Suprapubic skin (tissue), 4 donors: Measurements from ENCODE around the gene SLC16A10. TPM values are rescaled to one million over a fixed set of nuclear protein-coding genes. Genes with fewer than 3 reads are reported as not detected.
"Not testable (repeated sequence)": the region's sequence is repeated elsewhere in the genome, so short reads cannot be mapped to it uniquely, and the experiment has no call there.

Source experiments
- DNase-seq, 2 donors: peaks; one replicate each; pipeline ENCODE4 v3.0.0-alpha.2; 2019; ENCODE audit warnings: low spot score in 2 of 2
- H3K27ac ChIP-seq: fragments of 200-600 bp; sonication (generic); one replicate; pipeline ENCODE4 v1.5.1; 2019
- H3K27me3 ChIP-seq: fragments of 200-600 bp; sonication (generic); one replicate; pipeline ENCODE4 v1.5.1; 2019
- H3K36me3 ChIP-seq: fragments of 200-600 bp; sonication (generic); one replicate; pipeline ENCODE4 v1.5.1; 2019
- H3K4me1 ChIP-seq: fragments of 200-600 bp; sonication (generic); one replicate; pipeline ENCODE4 v1.5.1; 2019
- H3K4me3 ChIP-seq: fragments of 200-600 bp; sonication (generic); one replicate; pipeline ENCODE4 v1.5.1; 2019; ENCODE audit warnings: mild to moderate bottlenecking
- H3K9me3 ChIP-seq: fragments of 200-600 bp; sonication (generic); one replicate; pipeline ENCODE4 v1.5.1; 2019
- CTCF ChIP-seq, 2 donors: fragments of 200-600 bp in 1 of 2; fragments of 450-650 bp in 1 of 2; sonication (generic) in 1 of 2; IDR thresholded peaks; one replicate each; pipeline ENCODE4 v1.5.1; 2016 to 2019; ENCODE audit warnings: antibody characterized with exemption in 2 of 2, mild to moderate bottlenecking in 1 of 2, moderate library complexity in 1 of 2
- EP300 ChIP-seq: sonication (generic); formaldehyde crosslinking; IDR thresholded peaks from one replicate; pipeline ENCODE4 v1.6.1; 2017; ENCODE audit warnings: antibody characterized with exemption
- POLR2A ChIP-seq, 2 donors: fragments of 450-650 bp; IDR thresholded peaks; one replicate each; pipeline ENCODE4 v1.6.1; 2017; ENCODE audit warnings: antibody characterized with exemption in 2 of 2, mild to moderate bottlenecking in 2 of 2, moderate library complexity in 2 of 2
- POLR2AphosphoS5 ChIP-seq, 3 donors: sonication (generic); formaldehyde crosslinking; IDR thresholded peaks; one replicate each; pipeline ENCODE4 v1.6.1; 2017; ENCODE audit warnings: antibody characterized with exemption in 3 of 3
- WGBS: methylation state at CpG from one replicate; pipeline ENCODE4 v1.1.5; 2018; 5-methylcytosine and 5-hydroxymethylcytosine counted together
- total RNA-seq, 4 donors: library from RNA; depleted of rRNA; stranded (reverse); fragments of >200 nt; gene quantifications; one replicate each; pipeline ENCODE4 v1.1.0, GENCODE V29; 2016

Gene SLC16A10
- total RNA-seq, 4 donors from 2014 or later, result 23.1 to 73.5 (median 35.9) TPM

- Histone ChIP-seq H3K4me1 (no peaks in the 10 kb centered on the region), H3K9me3 (no peaks in the 10 kb centered on the region), H3K27me3 (no peaks in the 10 kb centered on the region), H3K27ac (no peak overlapping the region), H3K4me3 (no peak overlapping the region), H3K36me3 (no peaks in the 10 kb centered on the region)
- no peak for TF ChIP-seq CTCF (IDR thresholded peaks at IDR 0.05)
- no peak for TF ChIP-seq POLR2AphosphoS5 (IDR thresholded peaks at IDR 0.05)
- 80% methylated on average over 3 of the region's 3 CpGs for WGBS
- no peak for DNase-seq
These were observed 165.4 kb downstream of the SLC16A10 start for GRCh38 chr6:111252726-111253125.

GRCh38 chr6:111254004-111254778 is 166.9 kb downstream of the SLC16A10 start:
- H3K36me3 ChIP-seq, result no peaks in the 10 kb centered on the region
- no peak for TF ChIP-seq CTCF (IDR thresholded peaks at IDR 0.05)
- TF ChIP-seq EP300, result no peak
- TF ChIP-seq POLR2AphosphoS5 (IDR thresholded peaks at IDR 0.05), result no peak
- no peak for TF ChIP-seq POLR2A (IDR thresholded peaks at IDR 0.05)
- no peaks in the 10 kb centered on the region for H3K9me3 ChIP-seq
- no peak overlapping the region for H3K4me3 ChIP-seq
- DNase-seq, result no peak
- peaks cover 5% of the 10 kb centered on the region for H3K4me1 ChIP-seq
- no peak overlapping the region for H3K27ac ChIP-seq
- WGBS, result 83% methylated on average over 9 of the region's 9 CpGs
- H3K27me3 ChIP-seq, result no peaks in the 10 kb centered on the region

GRCh38 chr6:111254779-111255166 is 167.5 kb downstream of the SLC16A10 start:
- Histone ChIP-seq H3K4me3 (no peak overlapping the region), H3K27me3 (no peaks in the 10 kb centered on the region), H3K4me1 (peaks cover 9% of the 10 kb centered on the region), H3K9me3 (no peaks in the 10 kb centered on the region), H3K36me3 (no peaks in the 10 kb centered on the region), H3K27ac (no peak overlapping the region)
- TF ChIP-seq POLR2A (IDR thresholded peaks at IDR 0.05) (no peak), CTCF (IDR thresholded peaks at IDR 0.05) (no peak), EP300 (no peak), POLR2AphosphoS5 (IDR thresholded peaks at IDR 0.05) (no peak)
- DNase-seq, result no peak
- 85% methylated on average over 6 of the region's 6 CpGs for WGBS

- WGBS, result 47% methylated on average over 2 of the region's 2 CpGs
These were observed 168.5 kb downstream of the SLC16A10 start for GRCh38 chr6:111255838-111256237.

GRCh38 chr6:111256646-111257045 is 169.3 kb downstream of the SLC16A10 start:
- Histone ChIP-seq H3K4me1 (peaks cover 18% of the 10 kb centered on the region), H3K36me3 (no peaks in the 10 kb centered on the region), H3K4me3 (no peak overlapping the region), H3K27me3 (no peaks in the 10 kb centered on the region), H3K27ac (no peak overlapping the region), H3K9me3 (no peaks in the 10 kb centered on the region)
- DNase-seq, result no peak
- TF ChIP-seq POLR2AphosphoS5 (IDR thresholded peaks at IDR 0.05) (no peak), CTCF (IDR thresholded peaks at IDR 0.05) (no peak), EP300 (no peak), POLR2A (IDR thresholded peaks at IDR 0.05) (no peak)

More at GRCh38 chr6:111255838-111256237, 168.5 kb downstream of the SLC16A10 start:
- not testable (repeated sequence) for H3K27me3 ChIP-seq, DNase-seq, H3K36me3 ChIP-seq, H3K9me3 ChIP-seq, H3K27ac ChIP-seq, H3K4me3 ChIP-seq
- H3K4me1 ChIP-seq, result peaks cover 18% of the 10 kb centered on the region

GRCh38 chr6:111258010-111258409 is 170.7 kb downstream of the SLC16A10 start:
- Histone ChIP-seq H3K4me3 (no peak overlapping the region), H3K9me3 (no peaks in the 10 kb centered on the region), H3K4me1 (peaks cover 18% of the 10 kb centered on the region), H3K27me3 (no peaks in the 10 kb centered on the region), H3K27ac (no peak overlapping the region), H3K36me3 (no peaks in the 10 kb centered on the region)
- no peak for DNase-seq
- TF ChIP-seq POLR2A (IDR thresholded peaks at IDR 0.05) (no peak), POLR2AphosphoS5 (IDR thresholded peaks at IDR 0.05) (no peak), EP300 (no peak), CTCF (IDR thresholded peaks at IDR 0.05) (no peak)
- WGBS, result 92% methylated on average over 13 of the region's 13 CpGs
